Loucy (cell line): ENCODE data around the gene MAD1L1.

Experiments used
- H2AFZ ChIP-seq: fragments of 200-600 bp; sonication (generic); 2 replicates; pipeline ENCODE4 v1.6.0; 2016; ENCODE audit warnings: antibody characterized with exemption, mild to moderate bottlenecking, low read length, moderate library complexity
- H3F3A ChIP-seq: fragments of 200-600 bp; 2 replicates; pipeline ENCODE4 v1.6.0; 2016; ENCODE audit warnings: antibody characterized with exemption, low read depth, mild to moderate bottlenecking
- H3K27me3 ChIP-seq: fragments of 200-600 bp; sonication (generic); 2 replicates; pipeline ENCODE4 v1.6.1; 2014; ENCODE audit warnings: low read length, mild to moderate bottlenecking; ENCODE audit not compliant: insufficient read depth, poor library complexity, severe bottlenecking
- H3K36me3 ChIP-seq: fragments of 200-600 bp; sonication (generic); 2 replicates; pipeline ENCODE4 v1.6.1; 2016; ENCODE audit warnings: low read length; ENCODE audit not compliant: insufficient read depth
- H3K4me1 ChIP-seq: fragments of 200-600 bp; sonication (generic); 2 replicates; pipeline ENCODE4 v1.5.1; 2014; ENCODE audit warnings: low read length, mild to moderate bottlenecking; ENCODE audit not compliant: insufficient read depth, poor library complexity, severe bottlenecking
- H3K4me2 ChIP-seq: fragments of 200-600 bp; sonication (generic); 2 replicates; pipeline ENCODE4 v1.6.0; 2014; ENCODE audit warnings: antibody characterized with exemption, low read length, low read depth, mild to moderate bottlenecking; ENCODE audit not compliant: poor library complexity, severe bottlenecking
- H3K4me3 ChIP-seq: fragments of 200-600 bp; sonication (generic); 2 replicates; pipeline ENCODE4 v1.5.1; 2014; ENCODE audit warnings: low read length, mild to moderate bottlenecking, mixed read lengths; ENCODE audit not compliant: poor library complexity, severe bottlenecking
- H3K79me2 ChIP-seq: fragments of 200-600 bp; sonication (generic); 2 replicates; pipeline ENCODE4 v1.6.1; 2014; ENCODE audit warnings: low read length; ENCODE audit not compliant: insufficient read depth
- H3K9ac ChIP-seq: fragments of 200-600 bp; sonication (generic); 2 replicates; pipeline ENCODE4 v1.6.0; 2014; ENCODE audit warnings: mild to moderate bottlenecking, low read depth, low read length, moderate library complexity; ENCODE audit not compliant: poor library complexity, severe bottlenecking
- H3K9me2 ChIP-seq: fragments of 200-600 bp; sonication (generic); replicated peaks from 2 replicates; pipeline ENCODE4 v1.6.1; 2016; ENCODE audit warnings: low read depth, low read length, mixed read lengths
- H3K9me3 ChIP-seq: fragments of 200-600 bp; sonication (generic); 2 replicates; pipeline ENCODE4 v1.6.1; 2014; ENCODE audit warnings: mild to moderate bottlenecking, antibody characterized with exemption, low read length, low read depth; ENCODE audit not compliant: insufficient read depth
- H4K20me1 ChIP-seq: fragments of 200-600 bp; sonication (generic); 2 replicates; pipeline ENCODE4 v1.6.0; 2014; ENCODE audit warnings: antibody characterized with exemption, low read length, mild to moderate bottlenecking; ENCODE audit not compliant: insufficient read depth, poor library complexity, severe bottlenecking
- EZH2phosphoT487 ChIP-seq: fragments of 200-600 bp; IDR thresholded peaks from 2 replicates; pipeline ENCODE4 v1.6.1; 2018; ENCODE audit warnings: antibody characterized with exemption, mild to moderate bottlenecking, moderate library complexity, borderline replicate concordance
- TF ChIP-seq, protein P1 (sequence below): fragments of 200-600 bp; sonication (generic); conservative IDR thresholded peaks from 2 replicates; pipeline ENCODE4 v1.5.1; 2014; ENCODE audit warnings: mild to moderate bottlenecking, antibody characterized with exemption, low read length

MAD1L1 gene

DNA sequence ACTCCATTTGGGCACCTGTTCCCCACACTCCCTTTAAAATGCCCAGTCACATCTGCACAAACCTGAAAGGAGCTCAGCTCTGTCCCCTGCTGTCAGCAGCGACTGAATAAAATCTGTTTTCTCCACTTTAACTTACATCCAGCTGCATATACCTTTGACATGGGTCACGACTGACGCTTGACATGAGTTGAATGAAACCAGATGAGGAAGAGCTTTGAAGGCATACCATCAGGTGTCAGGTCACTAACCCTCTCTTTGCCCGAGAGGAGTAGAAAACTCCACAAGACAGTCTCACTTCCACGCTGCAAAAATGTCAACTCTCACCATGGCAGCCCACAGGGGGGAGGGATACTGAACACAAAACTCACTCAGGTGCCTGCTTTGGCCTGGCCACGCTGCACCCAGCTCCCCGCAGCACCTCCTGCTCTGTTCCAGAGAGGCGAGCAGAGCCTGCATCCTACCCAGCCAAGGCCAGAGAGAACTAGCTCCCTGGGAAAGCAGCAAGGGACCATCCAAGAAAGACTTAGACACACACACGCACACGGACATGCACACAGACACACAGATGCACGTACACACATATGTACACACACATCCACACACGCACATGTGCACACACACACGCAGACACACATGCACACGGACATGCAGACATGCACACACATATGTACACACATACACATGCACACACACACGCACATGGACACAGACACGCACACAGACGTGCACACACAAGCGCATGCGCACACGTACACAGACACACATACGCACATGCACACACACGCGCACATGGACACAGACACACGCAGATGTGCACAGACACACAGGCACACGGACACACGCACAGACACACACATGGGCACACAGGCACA, 191.0 kb downstream of the MAD1L1 start:
- H4K20me1 ChIP-seq, result no peaks in the 10 kb centered on the region
- no peak overlapping the region for H3K4me2 ChIP-seq
- H3K4me3 ChIP-seq, result no peak overlapping the region
- peaks cover 25% of the 10 kb centered on the region for H3K4me1 ChIP-seq
- H2AFZ ChIP-seq, result no peak overlapping the region
- H3K36me3 ChIP-seq, result peaks cover 17% of the 10 kb centered on the region; the same call in 1 of the 2 replicates
- TF ChIP-seq, protein P1, sequence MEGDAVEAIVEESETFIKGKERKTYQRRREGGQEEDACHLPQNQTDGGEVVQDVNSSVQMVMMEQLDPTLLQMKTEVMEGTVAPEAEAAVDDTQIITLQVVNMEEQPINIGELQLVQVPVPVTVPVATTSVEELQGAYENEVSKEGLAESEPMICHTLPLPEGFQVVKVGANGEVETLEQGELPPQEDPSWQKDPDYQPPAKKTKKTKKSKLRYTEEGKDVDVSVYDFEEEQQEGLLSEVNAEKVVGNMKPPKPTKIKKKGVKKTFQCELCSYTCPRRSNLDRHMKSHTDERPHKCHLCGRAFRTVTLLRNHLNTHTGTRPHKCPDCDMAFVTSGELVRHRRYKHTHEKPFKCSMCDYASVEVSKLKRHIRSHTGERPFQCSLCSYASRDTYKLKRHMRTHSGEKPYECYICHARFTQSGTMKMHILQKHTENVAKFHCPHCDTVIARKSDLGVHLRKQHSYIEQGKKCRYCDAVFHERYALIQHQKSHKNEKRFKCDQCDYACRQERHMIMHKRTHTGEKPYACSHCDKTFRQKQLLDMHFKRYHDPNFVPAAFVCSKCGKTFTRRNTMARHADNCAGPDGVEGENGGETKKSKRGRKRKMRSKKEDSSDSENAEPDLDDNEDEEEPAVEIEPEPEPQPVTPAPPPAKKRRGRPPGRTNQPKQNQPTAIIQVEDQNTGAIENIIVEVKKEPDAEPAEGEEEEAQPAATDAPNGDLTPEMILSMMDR, result no peak
- TF ChIP-seq EZH2phosphoT487, result no peak
- H3K9ac ChIP-seq, result no peak overlapping the region
- H3K79me2 ChIP-seq, result peaks cover 6% of the 10 kb centered on the region; the same call in 1 of the 2 replicates
- no peaks in the 10 kb centered on the region for H3K9me3 ChIP-seq
- H3F3A ChIP-seq, result no peaks in the 10 kb centered on the region
- H3K27me3 ChIP-seq, result no peaks in the 10 kb centered on the region
- H3K9me2 ChIP-seq, result no peaks in the 10 kb centered on the region

GRCh38 chr7:2040893-2041270, 191.9 kb downstream of the MAD1L1 start:
- Histone ChIP-seq H3K79me2 (0 out of 2 replicates have a peak, but pooled peaks cover 2% of the 10 kb centered on the region), H4K20me1 (no peaks in the 10 kb centered on the region), H3K27me3 (no peaks in the 10 kb centered on the region), H3K36me3 (peaks cover 17% of the 10 kb centered on the region; the same call in 1 of the 2 replicates), H3K4me3 (no peak overlapping the region), H3K4me1 (peaks cover 25% of the 10 kb centered on the region), H3F3A (no peaks in the 10 kb centered on the region), H2AFZ (no peak overlapping the region), H3K9ac (no peak overlapping the region), H3K9me3 (no peaks in the 10 kb centered on the region), H3K4me2 (no peak overlapping the region), H3K9me2 (no peaks in the 10 kb centered on the region)
- TF ChIP-seq, protein P1, result no peak
- TF ChIP-seq EZH2phosphoT487, result no peak

DNA sequence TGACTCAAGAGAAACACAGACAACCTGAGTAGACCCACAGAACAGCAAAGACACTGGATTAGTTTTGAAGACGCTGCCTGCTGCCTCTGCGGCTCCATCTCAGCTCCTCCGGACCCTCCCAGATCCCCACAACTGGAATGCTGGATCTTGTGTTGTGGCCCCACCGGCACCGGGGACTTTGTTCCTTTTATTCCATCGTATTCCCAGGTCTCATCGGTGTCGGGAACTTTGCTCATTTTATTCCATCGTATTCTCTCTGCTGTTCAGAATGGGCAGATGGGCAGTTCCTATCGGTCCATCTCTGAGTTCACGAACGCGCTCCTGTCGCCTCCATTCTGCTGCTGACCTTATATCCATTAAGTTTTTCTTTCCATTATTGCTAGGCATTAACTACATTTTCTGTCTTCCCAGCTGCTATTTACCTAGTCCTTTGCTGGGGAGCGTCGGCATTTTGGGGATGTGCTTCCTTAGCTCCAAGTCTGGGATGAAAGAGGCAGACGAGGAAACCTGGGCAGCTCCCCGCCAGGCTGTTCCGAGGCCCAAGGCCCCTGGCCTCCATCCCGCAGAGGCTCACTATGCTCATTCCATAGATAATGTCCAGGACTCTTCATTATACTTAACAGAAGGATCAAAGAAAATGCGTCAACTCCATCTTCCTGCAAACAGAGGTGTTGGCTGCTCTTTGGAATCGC, 192.4 kb downstream of the MAD1L1 start:
- Histone ChIP-seq H2AFZ (no peak overlapping the region), H4K20me1 (no peaks in the 10 kb centered on the region), H3K4me3 (no peak overlapping the region), H3K4me2 (no peak overlapping the region), H3F3A (no peaks in the 10 kb centered on the region), H3K79me2 (0 out of 2 replicates have a peak, but pooled peaks cover 2% of the 10 kb centered on the region), H3K9me2 (no peaks in the 10 kb centered on the region), H3K36me3 (peaks cover 17% of the 10 kb centered on the region; the same call in 1 of the 2 replicates), H3K9me3 (no peaks in the 10 kb centered on the region), H3K9ac (no peak overlapping the region), H3K4me1 (peaks cover 25% of the 10 kb centered on the region), H3K27me3 (no peaks in the 10 kb centered on the region)
- TF ChIP-seq EZH2phosphoT487, result no peak
